ENCODE results near the gene FXYD2. TPM values are rescaled to one million over a fixed set of nuclear protein-coding genes. Genes with fewer than 3 reads are reported as not detected.

FXYD2 gene
- total and polyA plus RNA-seq, 12 donors, result 0.40 to 6.0 (median 1.8) TPM

GRCh38 chr11:117837070-117837776, 12.7 kb upstream of the FXYD2 start:
- Histone ChIP-seq H3K9me3 (no peaks in the 10 kb centered on the region), H3K27ac (no peak overlapping the region), H3K4me1 (peaks cover 0 to 32% (median 10%) of the 10 kb centered on the region in 9 donors), H3K4me3 (no peak overlapping the region), H3K27me3 (no peaks in the 10 kb centered on the region), H3K36me3 (peaks cover 0 to 84% (median 0%) of the 10 kb centered on the region in 9 donors)
- WGBS, 2 donors, result 73 to 78% methylated on average over 18 of the region's 18 CpGs
- intact Hi-C loops (cut with DNase I), result no loop called here
- peak in 1 of 2 donors; percentile 5 for DNase-seq
- no peak for ATAC-seq
- TF ChIP-seq CTCF (IDR thresholded peaks at IDR 0.05), result no peak

DNA sequence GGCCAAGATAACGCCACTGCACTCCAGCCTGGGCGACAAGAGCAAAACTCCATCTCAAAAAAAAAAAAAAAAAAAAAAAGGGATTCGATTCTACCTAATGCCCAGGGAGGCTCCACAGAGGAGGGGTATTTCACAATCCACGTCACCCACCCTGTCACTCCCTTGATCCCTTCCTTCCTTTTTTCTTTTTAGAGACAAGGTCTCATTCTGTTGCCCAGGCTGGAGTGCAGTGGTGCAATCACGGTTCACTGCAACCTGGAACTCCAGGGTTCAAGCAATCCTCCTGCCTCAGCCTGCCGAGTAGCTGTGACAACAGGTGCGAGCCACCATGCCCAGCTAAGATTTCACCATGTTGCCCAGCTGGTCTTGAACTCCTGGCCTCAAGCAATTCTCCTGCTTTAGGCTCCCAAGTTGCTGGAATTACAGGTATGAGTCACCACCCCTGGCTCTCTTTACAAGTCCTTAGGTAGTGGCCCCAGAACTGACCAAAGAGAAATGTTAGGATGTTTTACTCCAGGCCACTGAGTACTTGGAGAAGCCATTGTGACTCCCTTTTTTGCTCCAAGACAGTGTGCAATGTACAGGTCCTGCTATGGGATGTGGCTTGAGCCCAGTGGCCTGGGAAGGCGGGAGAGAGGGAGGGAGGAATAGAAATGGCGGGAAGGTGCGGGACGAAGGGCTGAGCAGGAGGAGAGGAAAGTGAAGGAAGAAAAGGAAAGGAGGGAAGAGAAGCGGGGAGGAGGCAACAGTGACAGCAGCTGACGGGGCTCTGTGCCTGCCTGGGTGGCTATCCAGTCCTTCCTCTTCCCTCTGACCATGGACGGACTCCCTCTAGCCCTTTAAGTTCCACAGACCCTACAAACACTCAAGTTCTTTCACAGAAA, 11.8 kb upstream of the FXYD2 start:
- no peak for TF ChIP-seq CTCF (IDR thresholded peaks at IDR 0.05)
- intact Hi-C loops (cut with DNase I), result no loop called here
- Histone ChIP-seq H3K9me3 (no peaks in the 10 kb centered on the region), H3K27ac (no peak overlapping the region), H3K4me3 (no peak overlapping the region), H3K36me3 (peaks cover 0 to 75% (median 0%) of the 10 kb centered on the region in 9 donors), H3K4me1 (peaks cover 0 to 23% (median 9%) of the 10 kb centered on the region in 9 donors), H3K27me3 (no peaks in the 10 kb centered on the region)
- ATAC-seq, result peak in 1 of 8 donors; percentile 25
- DNase-seq, result no peak
- WGBS, 2 donors, result 88 to 94% methylated on average over 14 of the region's 14 CpGs

GRCh38 chr11:117835576-117835975, 11.0 kb upstream of the FXYD2 start:
- DNase-seq (no peak), ATAC-seq (no peak)
- no peaks in the 10 kb centered on the region for H3K9me3 ChIP-seq
- intact Hi-C loops (cut with DNase I), result no loop called here
- no peak for TF ChIP-seq CTCF (IDR thresholded peaks at IDR 0.05)
- H3K27me3 ChIP-seq, result no peaks in the 10 kb centered on the region
- H3K4me1 ChIP-seq, result peaks cover 3 to 24% (median 17%) of the 10 kb centered on the region in 9 donors
- H3K36me3 ChIP-seq, result peaks cover 0 to 67% (median 0%) of the 10 kb centered on the region in 9 donors
- WGBS, 2 donors, result 94 to 97% methylated on average over 8 of the region's 8 CpGs
- H3K4me3 ChIP-seq, result no peak overlapping the region
- no peak overlapping the region for H3K27ac ChIP-seq

DNA sequence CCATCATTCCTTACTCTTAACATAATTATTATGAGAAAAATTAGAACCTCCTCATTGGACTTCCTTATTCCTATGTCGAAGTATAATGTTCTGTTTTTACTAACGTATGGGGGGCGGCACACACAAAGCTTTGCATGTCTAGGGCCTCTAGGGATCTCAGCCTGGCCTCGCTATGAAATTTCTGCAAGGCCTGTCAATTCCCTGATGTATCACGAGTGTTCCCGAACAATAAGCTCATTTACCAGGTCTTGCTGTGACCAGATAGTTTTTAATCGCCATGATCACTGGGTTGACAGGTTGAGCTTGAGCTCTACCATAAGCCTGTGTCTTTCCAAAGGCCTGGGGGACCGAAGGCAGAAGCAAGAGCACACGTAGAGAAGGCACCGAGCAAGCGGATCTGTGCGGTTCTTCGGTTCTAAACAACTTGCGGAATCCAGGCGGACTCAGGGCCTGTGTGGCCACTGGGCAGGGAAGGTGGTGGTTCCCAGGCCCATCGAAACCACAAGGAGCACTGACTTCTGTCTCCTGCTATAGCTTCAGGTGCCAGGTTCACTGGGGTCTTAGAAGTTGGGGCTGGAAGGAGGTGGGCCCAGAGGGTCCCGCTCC, 10.4 kb upstream of the FXYD2 start:
- no peaks in the 10 kb centered on the region for H3K27me3 ChIP-seq
- WGBS, 2 donors, result 87 to 89% methylated on average over 17 of the region's 17 CpGs
- ATAC-seq (no peak), DNase-seq (no peak)
- H3K27ac ChIP-seq, result no peak overlapping the region
- peaks cover 0 to 61% (median 0%) of the 10 kb centered on the region in 9 donors for H3K36me3 ChIP-seq
- TF ChIP-seq CTCF (IDR thresholded peaks at IDR 0.05), result no peak
- no peak overlapping the region for H3K4me3 ChIP-seq
- intact Hi-C loops (cut with DNase I), result no loop called here
- peaks cover 3 to 30% (median 20%) of the 10 kb centered on the region in 9 donors for H3K4me1 ChIP-seq
- H3K9me3 ChIP-seq, result no peaks in the 10 kb centered on the region
